H1 (cell line): ENCODE measurements around the gene AP1M1. TPM values are rescaled to one million over a fixed set of nuclear protein-coding genes. Genes with fewer than 3 reads are reported as not detected.

Experiments used
- CTCF ChIA-PET: fragments of 300-600 bp; sonication (Branson Sonifier 250); formaldehyde crosslinking; loops from one replicate; lab custom pipeline; 2021; ENCODE audit not compliant: partially characterized antibody; lab: Charles Lee
- POLR2A ChIA-PET: fragments of 300-600 bp; sonication (Branson Sonifier 250); formaldehyde crosslinking; loops from one replicate; lab custom pipeline; 2021; ENCODE audit warnings: inconsistent platforms; ENCODE audit not compliant: partially characterized antibody; lab: Charles Lee
- DNase-seq, 2 experiments: peaks; one replicate each; pipeline versions ENCODE4 v3.0.0 to v3.0.0-alpha.2; 2010 to 2022; ENCODE audit warnings: low spot score in 2 of 2, low read depth in 1 of 2, mixed read lengths in 1 of 2
- FAIRE-seq: peaks from 2 replicates; lab custom pipeline; 2011; peaks lifted over from hg19 to GRCh38; lab: Jason Lieb, UNC
- H2AFZ ChIP-seq: 2 replicates; pipeline ENCODE4 v1.8.1; 2012; ENCODE audit warnings: low read length, inconsistent platforms
- H2AK5ac ChIP-seq: 2 replicates; pipeline ENCODE4 v1.6.1; 2013; ENCODE audit warnings: low read depth, low read length
- H2BK120ac ChIP-seq: replicated peaks from 2 replicates; pipeline ENCODE3; 2013; ENCODE audit warnings: low read depth, low read length, inconsistent platforms
- H2BK12ac ChIP-seq: 2 replicates; pipeline ENCODE4 v1.6.1; 2013; ENCODE audit warnings: low read depth, low read length
- H2BK15ac ChIP-seq: 2 replicates; pipeline ENCODE4 v1.6.1; 2013; ENCODE audit warnings: low read length
- H2BK20ac ChIP-seq: 2 replicates; pipeline ENCODE4 v1.6.1; 2013; ENCODE audit warnings: low read length
- H2BK5ac ChIP-seq: 2 replicates; pipeline ENCODE4 v1.6.1; 2013; ENCODE audit warnings: low read depth, low read length
- H3K14ac ChIP-seq: 2 replicates; pipeline ENCODE4 v1.6.1; 2013; ENCODE audit warnings: inconsistent platforms; ENCODE audit not compliant: insufficient read length
- H3K18ac ChIP-seq: 2 replicates; pipeline ENCODE4 v1.6.1; 2013; ENCODE audit warnings: low read length; ENCODE audit errors: extremely low read depth
- H3K23ac ChIP-seq: 2 replicates; pipeline ENCODE4 v1.6.1; 2013; ENCODE audit warnings: inconsistent platforms; ENCODE audit not compliant: insufficient read length
- H3K23me2 ChIP-seq: 2 replicates; pipeline ENCODE4 v1.6.1; 2013; ENCODE audit warnings: low read depth, low read length
- H3K27ac ChIP-seq: 2 replicates; pipeline ENCODE4 v1.6.1; 2011; ENCODE audit warnings: low read depth, low read length, inconsistent platforms
- H3K27me3 ChIP-seq, 4 experiments: replicated peaks in 1 of 4; 1 replicate in 1 of 4; 2 replicates in 3 of 4; pipeline versions ENCODE4 v1.6.1 to v1.8.1; 2011 to 2013; ENCODE audit warnings: low read length in 3 of 4, mild to moderate bottlenecking in 3 of 4, inconsistent platforms in 2 of 4, mixed read lengths in 2 of 4, moderate library complexity in 1 of 4; ENCODE audit not compliant: control insufficient read depth in 3 of 4, insufficient read depth in 3 of 4; ENCODE audit errors: extremely low read depth in 1 of 4
- H3K36me3 ChIP-seq, 4 experiments: 2 replicates each; pipeline versions ENCODE4 v1.6.1 to v1.8.1; 2011 to 2013; ENCODE audit warnings: mild to moderate bottlenecking in 4 of 4, low read length in 3 of 4, moderate library complexity in 2 of 4, control low read depth in 1 of 4, inconsistent platforms in 1 of 4; ENCODE audit not compliant: insufficient read depth in 4 of 4, control insufficient read depth in 2 of 4
- H3K4ac ChIP-seq: replicated peaks from 2 replicates; pipeline ENCODE3; 2013; ENCODE audit warnings: low read length, low read depth, mixed read lengths, inconsistent platforms; ENCODE audit not compliant: insufficient read length
- H3K4me1 ChIP-seq, 4 experiments: replicated peaks in 1 of 4; 1 replicate in 1 of 4; 2 replicates in 3 of 4; pipeline versions ENCODE4 v1.6.1 to v1.8.1; 2011 to 2013; ENCODE audit warnings: low read length in 3 of 4, inconsistent platforms in 2 of 4, mixed read lengths in 1 of 4; ENCODE audit not compliant: insufficient read depth in 4 of 4, control insufficient read depth in 3 of 4
- H3K4me2 ChIP-seq, 2 experiments: 2 replicates each; pipeline versions ENCODE4 v1.6.1 to v1.8.1; 2011 to 2013; ENCODE audit warnings: low read depth in 2 of 2, low read length in 2 of 2, control low read depth in 1 of 2, inconsistent platforms in 1 of 2, mild to moderate bottlenecking in 1 of 2; ENCODE audit not compliant: insufficient read depth in 1 of 2
- H3K4me3 ChIP-seq, 4 experiments: fragments of 200-600, 300-600 bp in 1 of 4; sonication (generic), shearing (Covaris generic), sonication (Bioruptor Twin) in 1 of 4; 2 replicates each; pipeline versions ENCODE4 v1.5.1 to v1.8.1; 2011 to 2016; ENCODE audit warnings: low read length in 4 of 4, low read depth in 3 of 4, control low read depth in 2 of 4, inconsistent platforms in 2 of 4, mild to moderate bottlenecking in 2 of 4, mixed read lengths in 1 of 4, moderate library complexity in 1 of 4; ENCODE audit not compliant: insufficient read depth in 2 of 4; ENCODE audit errors: extremely low read depth in 1 of 4
- H3K56ac ChIP-seq: replicated peaks from 2 replicates; pipeline ENCODE3; 2013; ENCODE audit warnings: low read depth, mild to moderate bottlenecking, mixed read lengths, low read length, inconsistent platforms; ENCODE audit not compliant: insufficient read length
- H3K79me1 ChIP-seq: 2 replicates; pipeline ENCODE4 v1.6.1; 2013; ENCODE audit warnings: low read depth, low read length, control low read depth
- H3K79me2 ChIP-seq, 2 experiments: 2 replicates each; pipeline versions ENCODE4 v1.6.1 to v1.8.1; 2012 to 2013; ENCODE audit warnings: low read length in 2 of 2, mild to moderate bottlenecking in 2 of 2, inconsistent platforms in 1 of 2; ENCODE audit not compliant: insufficient read depth in 2 of 2, control insufficient read depth in 1 of 2
- H3K9ac ChIP-seq, 4 experiments: replicated peaks in 1 of 4; 1 replicate in 1 of 4; 2 replicates in 3 of 4; pipeline versions ENCODE4 v1.6.1 to v1.8.1; 2011 to 2013; ENCODE audit warnings: low read depth in 3 of 4, low read length in 3 of 4, control low read depth in 2 of 4, mild to moderate bottlenecking in 2 of 4, moderate library complexity in 2 of 4, inconsistent platforms in 1 of 4; ENCODE audit errors: extremely low read depth in 1 of 4
- H3K9me3 ChIP-seq, 2 experiments: 2 replicates each; pipeline versions ENCODE4 v1.6.1 to v1.8.1; 2012 to 2013; ENCODE audit warnings: mild to moderate bottlenecking in 2 of 2, moderate library complexity in 2 of 2, control low read depth in 1 of 2, inconsistent platforms in 1 of 2, low read depth in 1 of 2, low read length in 1 of 2, mixed read lengths in 1 of 2; ENCODE audit not compliant: insufficient read depth in 2 of 2
- H4K20me1 ChIP-seq, 2 experiments: replicated peaks in 1 of 2; 2 replicates each; pipeline versions ENCODE3 to v1.8.1; 2011 to 2013; ENCODE audit warnings: inconsistent platforms in 2 of 2, low read length in 2 of 2, mild to moderate bottlenecking in 1 of 2; ENCODE audit not compliant: insufficient read depth in 2 of 2, control insufficient read depth in 1 of 2
- H4K5ac ChIP-seq: 2 replicates; pipeline ENCODE4 v1.6.1; 2013; ENCODE audit warnings: low read length, low read depth, mixed read lengths, inconsistent platforms; ENCODE audit not compliant: insufficient read length
- H4K8ac ChIP-seq: 2 replicates; pipeline ENCODE4 v1.8.0; 2013; ENCODE audit warnings: mild to moderate bottlenecking, moderate library complexity, low read length, inconsistent platforms; ENCODE audit not compliant: insufficient read depth; ENCODE audit errors: extremely low read depth
- H4K91ac ChIP-seq: replicated peaks from 2 replicates; pipeline ENCODE3; 2013; ENCODE audit warnings: low read length, mixed read lengths, inconsistent platforms; ENCODE audit not compliant: insufficient read length
- CTCF ChIP-seq, 3 experiments: IDR thresholded peaks; 1 replicate in 2 of 3; 2 replicates in 1 of 3; pipeline versions ENCODE4 v1.5.1 to v1.6.1; 2011; ENCODE audit warnings: low read length in 3 of 3, mild to moderate bottlenecking in 3 of 3, inconsistent platforms in 2 of 3, low read depth in 1 of 3, moderate library complexity in 1 of 3; ENCODE audit not compliant: insufficient read depth in 1 of 3; ENCODE audit errors: control extremely low read depth in 1 of 3
- SUZ12 ChIP-seq: fragments of 200-600 bp; sonication (generic); IDR thresholded peaks from 2 replicates; pipeline ENCODE4 v1.6.1; 2012; ENCODE audit warnings: mild to moderate bottlenecking, inconsistent platforms, low read length, moderate library complexity, mixed read lengths
- WGBS, 2 experiments: shearing (Covaris generic) in 1 of 2; methylation state at CpG; one replicate each; pipeline versions ENCODE4 v1.1.6 to v1.1.7; 2013 to 2015; ENCODE audit warnings: low lambda C conversion rate in 2 of 2, mixed read lengths in 2 of 2, inconsistent platforms in 1 of 2, low coverage in 1 of 2, missing lambda C conversion rate in 1 of 2; ENCODE audit not compliant: insufficient replicate concordance in 2 of 2, insufficient coverage in 1 of 2, insufficient read length in 1 of 2; ENCODE audit errors: extremely low coverage in 1 of 2, missing lambda C conversion rate in 1 of 2; 5-methylcytosine and 5-hydroxymethylcytosine counted together
- polyA plus RNA-seq, 7 experiments: library from polyadenylated mRNA; depleted of rRNA in 3 of 7; stranded (reverse) in 5 of 7; unstranded in 2 of 7; fragments of >200 nt in 5 of 7; fragments of 200-250 nt in 2 of 7; gene quantifications; 1 replicate in 5 of 7; 2 replicates in 1 of 7; 4 replicates in 1 of 7; pipeline versions ENCODE4 v1.2.1 to v1.2.3, GENCODE V29; 2011 to 2013; ENCODE audit warnings: missing spikeins in 2 of 7, mixed read lengths in 2 of 7
- total RNA-seq: library from RNA; stranded (reverse); fragmentation: NEBNext Ultra II Directional; extraction: Animal tissue kit (Norgen Biotek cat#: 25700); gene quantifications from 2 replicates; pipeline ENCODE4 v1.2.1, GENCODE V29; 2021

The AP1M1 gene
- total and polyA plus RNA-seq, 2 of the 8 experiments (the other 6 are each of a cell fraction or from before 2014, with no cell fraction given): 30.9 to 37.5 TPM

DNA sequence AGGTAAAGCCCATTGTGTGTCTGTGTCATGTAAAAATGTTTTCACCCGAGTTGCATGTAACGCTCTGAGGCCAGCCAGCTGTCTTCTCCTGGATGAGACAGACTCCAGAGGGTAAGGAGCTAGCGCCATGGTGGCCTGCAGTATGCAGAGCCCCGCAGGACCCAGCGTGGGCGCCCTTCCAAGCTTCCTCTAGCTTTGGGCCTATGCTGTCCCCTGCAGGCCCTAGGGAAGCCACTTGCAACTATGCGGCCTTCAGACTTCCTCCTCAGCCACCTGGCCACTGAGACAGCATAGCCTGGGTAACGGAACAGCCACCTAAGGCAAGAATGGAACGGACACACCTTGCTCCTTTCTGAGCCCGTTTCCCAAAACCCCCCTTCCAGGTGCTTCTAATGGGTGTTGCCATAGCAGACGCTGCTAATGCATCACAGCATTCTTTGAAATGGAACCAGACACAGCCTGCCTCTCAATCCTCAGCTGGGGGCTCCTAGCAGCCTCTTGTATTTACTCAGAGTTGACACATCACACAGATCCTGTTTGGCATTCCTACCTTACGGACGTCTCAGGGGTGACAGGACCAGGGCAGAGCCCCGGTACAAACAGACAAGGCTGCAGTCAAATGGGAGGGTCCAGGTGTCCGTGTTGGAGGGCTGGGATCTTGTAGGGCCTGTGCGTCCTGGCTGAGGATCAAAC, 6.3 kb upstream of the AP1M1 start:
- no peak overlapping the region for H2AK5ac ChIP-seq
- H3K9ac ChIP-seq: no peak overlapping the region
- no peak overlapping the region for H4K8ac ChIP-seq
- no peak overlapping the region for H3K56ac ChIP-seq
- H2AFZ ChIP-seq: no peak overlapping the region
- peaks cover 2 to 9% of the 10 kb centered on the region in 2 experiments for H4K20me1 ChIP-seq
- H2BK120ac ChIP-seq: no peak overlapping the region
- H3K79me2 ChIP-seq: peaks cover 0 to 13% of the 10 kb centered on the region in 2 experiments; a peak in 3 of 4 replicates
- H2BK12ac ChIP-seq: no peak overlapping the region
- no peak for DNase-seq
- H3K4ac ChIP-seq: no peak overlapping the region
- 87% methylated on average over 16 of the region's 16 CpGs; no CpG with 5 or more reads in 1 of the 2 experiments for WGBS, 2 experiments
- peaks cover 0 to 2% (median 0%) of the 10 kb centered on the region in 4 experiments; a peak in 1 of 7 replicates for H3K4me1 ChIP-seq
- no peak overlapping the region for H3K18ac ChIP-seq
- no peak overlapping the region for H3K14ac ChIP-seq
- no peak overlapping the region for H4K5ac ChIP-seq
- H2BK20ac ChIP-seq: no peak overlapping the region
- no peak overlapping the region for H4K91ac ChIP-seq
- H3K4me2 ChIP-seq: no peak overlapping the region
- FAIRE-seq: no peak
- peaks cover 7 to 34% (median 18%) of the 10 kb centered on the region in 4 experiments for H3K36me3 ChIP-seq
- no peaks in the 10 kb centered on the region for H3K23me2 ChIP-seq
- no peak overlapping the region for H2BK5ac ChIP-seq
- H3K4me3 ChIP-seq: no peak overlapping the region
- no peaks in the 10 kb centered on the region for H3K27me3 ChIP-seq
- POLR2A ChIA-PET: interaction anchor here (2.1 kb wide), 1 partner anchor 41 kb away, joined by 5 read pairs; no protein-coding TSS in a partner anchor
- H3K23ac ChIP-seq: no peak overlapping the region
- peaks cover 10% of the 10 kb centered on the region for H3K79me1 ChIP-seq
- no peaks in the 10 kb centered on the region for H3K9me3 ChIP-seq
- no peak overlapping the region for H2BK15ac ChIP-seq
- TF ChIP-seq SUZ12: no peak
- peak in 1 of 3 experiments; percentile 35; a peak in 2 of 4 replicates for TF ChIP-seq CTCF (IDR thresholded peaks at IDR 0.05; ENCODE audit: control extremely low read depth in 1 of 3, insufficient read depth in 1 of 3, low read depth in 1 of 3, low read length in 3 of 3)
- TF ChIP-seq, all 59 proteins: peak for 1
- H3K27ac ChIP-seq: no peak overlapping the region
- CTCF ChIA-PET: interaction anchor here (1.1 to 2.0 kb wide), 4 partner anchors 11 to 149 kb away, joined by 3 to 4 read pairs (median 4); no protein-coding TSS in a partner anchor
